Eye (tissue), 1 donor: ENCODE data around the gene CMIP.

ENCODE experiments used
- DNase-seq: peaks from one replicate; pipeline ENCODE4 v3.0.0-alpha.2; 2015

The CMIP gene

DNA sequence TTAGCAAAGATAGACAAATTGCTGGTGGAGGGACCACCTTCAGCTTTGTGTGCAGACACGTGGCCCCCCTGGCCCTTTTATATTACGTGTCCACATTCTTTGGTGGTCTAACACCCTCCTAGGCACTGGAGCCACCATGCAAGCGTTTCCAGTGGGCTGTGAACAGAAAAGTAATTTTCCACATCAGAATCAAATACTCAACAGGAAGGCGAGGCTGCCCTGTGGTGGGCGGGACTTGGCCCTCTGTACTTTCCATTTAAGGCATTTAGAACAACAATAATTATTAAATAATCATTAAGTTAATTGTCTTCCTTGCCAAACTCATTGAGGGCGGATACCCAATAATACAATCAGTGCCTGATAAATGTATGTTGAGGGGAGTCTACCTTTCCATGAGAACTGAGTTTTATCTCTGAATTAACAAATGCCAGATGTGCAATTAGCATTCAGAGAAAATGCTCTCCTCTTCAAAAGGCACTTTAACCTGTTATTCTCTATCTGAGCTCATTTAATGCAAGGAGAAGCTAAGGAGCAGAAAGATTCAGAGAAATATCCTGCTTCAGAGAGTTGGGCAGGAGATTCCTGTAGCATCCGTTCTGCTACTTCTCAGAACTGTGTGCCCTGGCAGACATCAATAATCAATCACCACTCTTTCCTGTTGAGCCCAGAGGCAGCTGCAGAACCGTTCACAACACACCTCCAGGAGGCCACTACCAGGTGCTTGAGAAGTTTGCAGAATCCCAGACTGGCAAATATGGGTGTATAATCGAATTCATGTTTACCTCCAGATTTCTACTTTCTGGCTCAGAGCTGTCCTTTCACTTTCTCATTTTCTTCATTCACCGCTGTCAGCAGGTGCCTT is 109.4 kb downstream of the CMIP start:
- DNase-seq: no peak

- no peak for DNase-seq
Measured at GRCh38 chr16:81554979-81555378, 110.4 kb downstream of the CMIP start.

- DNase-seq: no peak
Measured at GRCh38 chr16:81555660-81556059, 111.1 kb downstream of the CMIP start.

DNA sequence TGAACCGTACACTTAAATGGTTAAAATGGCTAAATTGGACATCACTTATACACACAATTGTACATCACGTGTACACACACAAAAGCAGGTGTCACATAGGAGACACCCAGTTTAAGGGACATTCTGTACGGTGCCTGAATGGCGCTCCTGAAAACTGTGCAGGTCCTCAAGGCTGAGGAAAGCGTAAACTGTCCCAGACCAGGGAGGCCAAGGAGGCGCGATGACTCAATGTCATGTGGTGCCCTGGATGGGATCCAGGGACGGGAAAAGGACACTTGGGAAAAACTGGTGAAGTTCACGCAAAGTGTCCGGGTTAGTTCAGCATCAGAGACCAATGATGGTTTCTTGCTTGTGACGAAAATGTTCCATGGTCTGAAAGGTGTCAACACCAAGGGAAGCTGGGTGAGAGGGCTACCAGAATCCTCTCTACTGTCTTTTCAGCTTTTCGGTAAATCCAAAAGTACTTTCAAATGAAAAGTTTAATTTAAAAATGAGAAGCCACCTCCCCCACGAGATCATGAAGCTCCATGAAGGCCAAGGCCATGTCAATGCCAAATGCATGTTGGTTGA is 112.2 kb downstream of the CMIP start:
- DNase-seq: no peak

DNA sequence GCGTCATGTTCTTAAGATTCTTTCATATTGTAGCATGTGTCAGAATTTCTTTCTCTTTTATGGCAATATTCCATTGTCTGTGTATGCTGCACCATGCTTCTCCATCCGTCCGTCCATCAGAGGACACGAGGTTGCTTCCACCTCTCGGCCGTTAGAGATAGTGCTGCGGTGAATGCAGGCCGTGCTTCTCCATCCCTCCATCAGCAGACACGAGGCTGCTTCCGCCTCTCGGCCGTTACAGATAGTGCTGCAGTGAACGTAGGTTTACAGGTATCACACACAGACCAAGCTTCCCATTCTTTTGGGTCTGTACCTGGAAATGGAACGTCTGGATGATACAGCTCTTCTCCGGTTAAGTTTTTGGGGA is 113.5 kb downstream of the CMIP start:
- DNase-seq: no peak

DNA sequence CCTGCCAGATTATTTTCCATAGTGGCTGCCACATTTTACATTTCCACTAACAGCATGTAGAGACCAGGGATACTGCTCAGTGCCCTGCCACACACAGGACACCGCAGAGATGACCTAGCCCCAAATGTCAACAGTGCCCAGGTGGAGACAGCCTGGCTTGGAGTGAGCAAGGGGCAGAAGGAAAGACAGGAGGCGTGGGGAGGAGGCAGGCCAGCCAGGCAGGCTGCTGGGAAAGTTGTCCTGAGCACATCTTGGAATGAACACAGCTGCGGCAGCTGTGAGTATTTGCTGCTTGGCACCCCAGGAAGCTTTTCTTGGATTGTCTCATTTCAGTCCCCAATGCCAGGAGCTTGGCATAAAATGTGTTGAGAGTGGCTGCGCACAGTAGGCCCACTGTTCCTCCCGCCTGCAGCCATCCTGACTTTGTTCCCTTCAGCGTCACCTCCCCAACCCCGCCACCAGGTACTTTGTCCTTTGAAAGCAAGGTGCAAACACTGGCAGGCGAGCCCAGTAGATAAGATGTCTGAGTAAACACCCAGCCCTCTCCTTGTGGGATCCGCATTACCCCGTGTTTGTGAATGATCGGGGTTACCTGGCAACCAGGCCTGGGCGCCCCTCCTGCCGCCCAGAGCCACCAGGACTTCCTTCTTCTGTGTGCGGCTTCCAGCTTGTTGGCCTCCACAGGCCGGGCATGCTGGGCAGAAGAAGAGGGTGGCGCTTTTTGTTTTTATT is 114.0 kb downstream of the CMIP start:
- no peak for DNase-seq

- DNase-seq: no peak
Measured at GRCh38 chr16:81560979-81561657, 116.5 kb downstream of the CMIP start.

DNA sequence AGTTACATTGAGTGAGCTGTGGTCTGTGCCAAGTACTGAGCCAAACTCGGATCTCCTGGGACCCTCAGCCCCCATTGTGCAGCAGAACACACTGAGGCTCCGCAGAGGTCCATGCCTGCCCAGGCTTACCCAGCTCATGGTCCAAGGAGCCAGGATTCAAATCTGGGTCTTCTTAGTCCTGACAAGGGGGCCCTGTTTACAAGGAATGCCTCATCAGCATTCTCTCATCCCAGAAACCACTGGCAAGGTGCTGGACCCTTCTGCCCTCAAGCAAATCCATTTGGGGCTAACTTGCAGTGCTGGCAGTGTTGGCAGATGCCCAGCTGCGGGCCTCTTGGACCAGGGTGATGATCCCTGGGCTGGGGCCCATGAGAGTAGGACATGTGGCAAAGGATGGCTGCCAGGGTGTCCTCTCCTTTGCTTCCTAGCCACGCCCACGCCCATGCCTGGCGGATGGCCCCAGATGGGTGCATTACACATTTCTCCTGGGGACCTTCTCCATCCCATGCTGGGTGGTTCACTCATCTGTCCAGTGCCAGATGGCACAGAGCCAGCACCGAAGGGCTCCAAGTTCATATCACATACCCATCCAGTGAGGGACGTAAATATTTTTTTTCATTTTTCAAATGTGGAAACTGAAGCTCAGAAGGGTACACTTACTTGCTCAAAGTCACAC is 117.7 kb downstream of the CMIP start:
- DNase-seq: no peak

DNA sequence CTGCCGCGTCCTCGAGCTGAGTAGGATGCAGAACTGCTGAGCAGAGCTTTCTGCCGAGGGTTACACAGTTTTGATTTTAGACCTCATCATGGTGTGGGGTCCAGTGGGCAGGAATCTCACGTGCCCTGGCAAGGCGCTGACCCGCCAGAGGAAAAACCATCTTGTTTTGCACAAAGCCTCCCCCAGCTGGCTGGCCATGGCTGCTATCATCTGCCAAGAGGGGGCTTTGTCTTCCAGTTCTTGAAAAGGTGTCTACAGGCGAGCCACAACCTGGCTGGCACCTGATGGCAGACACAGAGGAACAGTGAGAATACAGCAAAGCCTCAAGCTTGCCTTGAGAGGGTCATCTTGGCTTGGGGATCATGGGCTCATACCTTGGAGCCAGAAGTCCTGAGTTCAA is 118.3 kb downstream of the CMIP start:
- no peak for DNase-seq

DNA sequence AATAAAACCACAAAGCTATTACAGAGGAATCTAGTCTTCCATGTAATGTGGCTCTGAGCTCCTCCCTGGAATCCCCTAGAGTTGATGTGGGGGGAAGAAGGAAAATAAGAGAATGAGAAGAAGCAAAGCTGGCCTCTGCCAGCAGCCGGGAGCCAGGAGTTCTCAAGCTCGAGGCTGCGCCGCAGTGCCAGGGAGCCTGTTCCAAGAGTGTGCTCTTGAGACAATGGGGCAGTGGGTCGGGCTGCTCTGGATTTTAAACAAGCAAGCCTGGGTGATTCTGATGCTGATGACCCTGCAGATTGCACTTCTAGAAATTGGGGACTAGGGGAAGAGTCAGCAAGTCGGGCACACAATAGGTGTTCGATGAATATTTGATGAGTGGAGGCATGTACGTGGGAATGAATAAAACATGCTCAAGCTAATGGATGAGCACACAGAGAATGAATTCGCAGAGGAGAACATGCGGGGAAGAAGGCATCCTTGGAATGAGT is 119.9 kb downstream of the CMIP start:
- peak; percentile 79 for DNase-seq

DNA sequence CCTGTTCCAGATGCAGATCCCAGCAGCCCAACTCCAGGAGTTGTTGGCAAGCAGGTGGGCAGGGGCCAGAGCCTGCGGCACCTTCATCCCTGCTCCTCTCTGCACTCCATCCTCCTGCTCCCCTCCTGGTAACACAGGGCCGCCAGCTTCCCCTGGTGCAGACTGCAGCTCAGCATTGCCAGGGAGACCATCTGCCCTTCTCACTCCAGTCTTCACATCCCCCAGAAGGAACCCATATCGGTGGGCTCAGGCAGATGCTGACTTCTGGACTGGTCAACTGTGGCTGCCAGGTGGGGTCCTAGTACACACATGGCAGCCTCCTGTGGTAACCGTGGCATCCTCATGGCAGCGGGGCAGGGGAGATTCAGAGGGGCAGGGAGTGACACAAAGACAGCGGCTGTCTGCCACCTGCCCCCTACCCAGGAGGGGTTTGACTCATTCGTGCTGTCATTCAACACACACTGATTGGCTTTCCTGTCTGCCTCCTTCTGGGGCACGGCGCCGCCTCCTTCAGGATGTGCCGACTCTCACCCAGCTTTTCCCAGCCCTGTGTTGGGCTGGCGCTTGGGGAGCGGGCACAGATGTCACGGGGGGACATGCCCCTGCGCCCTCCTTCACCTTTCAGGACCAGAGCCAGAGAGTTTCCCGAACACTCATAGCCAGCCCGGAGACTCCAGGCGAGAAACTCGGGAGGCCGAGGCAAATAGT is 120.9 kb downstream of the CMIP start:
- DNase-seq: peak; percentile 50

DNA sequence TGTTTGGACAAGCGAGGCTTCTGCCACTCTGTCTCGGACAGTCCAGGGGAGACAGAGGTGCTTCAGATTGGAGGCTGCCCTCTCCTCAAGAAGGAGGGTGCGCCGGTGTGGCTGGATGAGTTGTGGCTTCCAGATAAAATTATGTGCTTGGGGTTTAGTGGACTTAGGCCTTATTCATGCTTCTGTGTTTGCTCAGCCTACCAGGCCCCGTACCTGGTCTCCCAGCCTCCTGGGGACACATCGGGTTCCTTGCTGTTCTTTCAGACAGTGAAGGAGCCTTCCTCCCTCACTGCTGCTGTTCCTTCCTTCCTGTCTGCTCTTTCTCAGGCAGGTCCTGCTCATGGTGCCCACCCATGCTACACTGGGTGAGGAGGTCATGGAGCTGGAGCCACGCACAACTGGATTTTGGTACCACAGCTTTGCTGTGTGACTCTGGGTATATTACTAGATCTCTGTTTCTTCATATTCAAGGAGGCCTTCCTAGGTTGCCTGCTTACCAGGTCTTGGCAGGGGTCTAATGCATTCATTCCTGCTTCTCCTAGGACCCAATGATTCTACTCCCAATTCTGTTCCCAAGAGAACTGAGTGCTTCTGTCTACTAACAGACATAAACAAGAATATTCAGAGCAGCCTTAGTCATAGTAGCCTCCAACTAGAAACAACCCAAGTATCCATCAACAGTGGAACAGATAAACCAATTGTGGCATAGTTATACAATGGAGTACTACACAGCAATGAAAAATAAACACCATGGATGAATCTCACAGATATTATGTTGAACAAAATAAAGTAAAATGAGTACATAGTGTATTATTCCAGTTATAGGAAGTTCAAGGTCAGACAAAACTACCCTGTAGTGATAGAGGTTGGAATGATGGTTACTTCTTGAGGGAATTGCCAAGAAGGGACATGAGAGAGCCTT is 121.7 kb downstream of the CMIP start:
- no peak for DNase-seq

DNA sequence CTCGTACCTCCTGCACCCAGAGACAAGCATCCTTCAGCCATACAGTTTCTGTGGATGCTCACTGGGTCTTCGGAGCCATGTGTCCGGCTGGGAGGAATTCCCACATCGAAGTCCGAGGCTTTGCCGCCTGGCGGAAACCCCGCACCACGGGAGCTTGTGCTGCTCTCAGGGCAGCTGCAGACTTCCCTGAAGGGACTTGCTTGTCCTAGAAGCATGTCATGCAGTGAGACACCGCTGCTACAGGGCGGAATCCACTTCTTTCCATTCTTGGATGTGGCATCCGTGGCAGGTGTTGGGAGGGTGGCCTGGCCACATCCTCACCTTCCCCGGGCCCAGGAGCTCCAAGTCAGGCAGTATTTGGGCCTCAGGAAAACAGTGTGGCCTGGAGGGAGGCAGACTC is 122.5 kb downstream of the CMIP start:
- DNase-seq: no peak

DNA sequence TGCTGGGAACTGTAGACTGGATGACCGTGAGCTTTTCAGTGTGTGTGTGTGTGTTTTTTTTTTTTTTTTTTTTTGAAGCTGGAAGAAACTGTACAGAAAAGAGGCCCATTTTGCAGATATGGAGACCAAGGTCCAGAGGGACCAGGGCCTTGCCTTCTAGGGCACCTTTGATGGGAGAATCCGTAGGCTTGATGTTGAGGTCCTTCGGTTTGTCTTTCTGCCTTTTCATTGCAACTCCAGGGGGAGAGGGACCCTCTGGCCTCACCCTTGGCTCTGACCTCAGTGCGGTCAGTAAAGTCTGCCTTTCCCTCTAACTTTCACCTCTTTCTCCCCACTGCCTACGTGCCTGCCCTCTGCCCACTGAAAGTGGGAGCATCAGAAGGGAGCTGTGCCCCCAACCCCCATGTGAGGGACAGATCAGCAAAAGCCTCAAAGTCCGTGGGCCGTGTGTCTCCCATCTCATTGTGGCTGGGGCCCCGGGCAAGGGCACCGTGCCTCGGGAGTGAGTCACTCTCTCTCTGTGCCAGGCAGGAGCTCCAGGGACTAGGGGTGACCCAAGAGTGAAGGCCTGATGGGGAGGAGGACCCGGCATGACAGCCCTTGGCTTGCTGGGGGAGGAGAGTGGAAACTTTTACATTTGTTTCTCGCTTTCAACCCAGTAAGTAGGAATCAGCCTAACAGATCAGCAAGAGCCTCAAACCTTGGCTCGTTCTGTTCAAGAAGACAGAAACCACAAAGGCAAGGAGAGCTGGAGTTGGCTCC is 123.6 kb downstream of the CMIP start:
- DNase-seq: no peak

DNA sequence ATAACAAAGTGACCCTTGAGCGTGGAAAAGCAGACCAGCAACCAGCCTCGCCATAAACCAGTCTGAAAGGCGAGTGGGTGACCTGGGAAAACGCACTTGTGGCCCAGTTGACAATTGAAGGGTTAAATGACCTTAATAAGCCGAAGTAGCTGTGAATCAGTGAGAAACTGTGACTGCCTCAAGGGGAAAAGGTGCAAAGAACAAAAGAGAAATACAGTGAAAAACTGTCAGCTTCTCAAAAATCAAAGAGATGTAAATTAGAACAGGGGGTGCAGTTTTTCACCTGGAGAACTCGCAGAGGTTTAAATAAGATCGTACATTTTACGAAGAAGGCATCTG is 124.1 kb downstream of the CMIP start:
- no peak for DNase-seq

DNA sequence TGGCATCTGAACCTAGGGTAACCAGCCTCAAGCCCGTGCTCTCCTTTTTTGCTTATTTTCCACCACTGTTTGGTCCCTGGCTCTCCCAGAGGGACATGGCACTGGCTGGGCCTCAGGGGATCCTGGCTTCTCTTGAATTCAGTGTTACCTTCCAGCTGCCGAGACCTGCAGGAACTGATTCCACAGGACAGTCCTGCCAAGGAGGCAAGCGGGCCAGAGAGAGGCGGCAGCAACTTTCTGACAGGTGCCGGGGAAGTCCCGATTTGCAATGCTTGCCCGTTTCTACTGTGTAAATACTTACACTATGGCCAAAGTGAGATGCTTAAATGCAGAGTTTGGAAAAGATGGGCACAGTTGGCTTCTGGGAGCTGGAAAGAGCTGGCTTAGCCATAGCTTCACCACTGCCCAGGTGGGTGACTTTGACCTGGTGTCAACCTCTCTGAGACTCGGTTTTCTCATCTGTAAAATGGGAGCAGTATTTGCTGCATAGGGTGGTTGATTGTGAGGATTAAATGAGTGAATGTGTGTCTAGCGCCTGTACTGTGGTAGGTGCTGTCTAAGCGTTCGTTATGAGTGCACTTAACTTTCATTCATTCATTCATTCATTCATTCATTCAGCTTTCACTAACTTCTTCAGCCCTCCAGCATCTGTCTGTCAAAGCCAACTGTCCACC is 124.9 kb downstream of the CMIP start:
- DNase-seq: no peak

GRCh38 chr16:81570151-81570846 is 125.7 kb downstream of the CMIP start:
- no peak for DNase-seq

- DNase-seq: no peak
Measured at GRCh38 chr16:81571175-81571574, 126.6 kb downstream of the CMIP start.
